SK-N-SH treated with all-trans-retinoic acid at 6 μM for 48 hours (cell line): ENCODE data around the gene KLHL18.

ENCODE experiments used
- ATAC-seq: fragments of 200-7000 bp; cut with Tn5 transposase; 3 replicates; pipeline ENCODE4 v1.9.1; 2020; ENCODE audit warnings: mild to moderate bottlenecking, moderate library complexity
- ARNTL ChIP-seq: fragments of 450-650 bp; formaldehyde crosslinking; IDR thresholded peaks from 2 replicates; pipeline ENCODE4 v1.5.0; 2020; ENCODE audit warnings: low read depth, mild to moderate bottlenecking, moderate library complexity, borderline replicate concordance
- BACH2 ChIP-seq: fragments of 250-450 bp; sonication (Bioruptor Pico); IDR thresholded peaks from 2 replicates; pipeline ENCODE4 v1.9.0; 2021; ENCODE audit warnings: mild to moderate bottlenecking, borderline replicate concordance
- CSDC2 ChIP-seq: fragments of 250-450 bp; sonication (Bioruptor Pico); IDR thresholded peaks from 2 replicates; pipeline ENCODE4 v1.5.0; 2020; ENCODE audit warnings: mild to moderate bottlenecking, moderate library complexity
- CSRNP3 ChIP-seq: fragments of 250-450 bp; sonication (Bioruptor Pico); IDR thresholded peaks from 2 replicates; pipeline ENCODE4 v1.5.1; 2021; ENCODE audit warnings: mild to moderate bottlenecking, moderate library complexity
- ESRRG ChIP-seq: fragments of 250-450 bp; sonication (Bioruptor Pico); IDR thresholded peaks from 2 replicates; pipeline ENCODE4 v1.6.1; 2021; ENCODE audit warnings: mild to moderate bottlenecking
- GLIS3 ChIP-seq: fragments of 250-450 bp; sonication (Bioruptor Pico); IDR thresholded peaks from 2 replicates; pipeline ENCODE4 v1.5.0; 2020; ENCODE audit warnings: mild to moderate bottlenecking, moderate library complexity
- ISL1 ChIP-seq: fragments of 250-450 bp; sonication (Bioruptor Pico); IDR thresholded peaks from 2 replicates; pipeline ENCODE4 v2.1.2; 2022; ENCODE audit warnings: mild to moderate bottlenecking, moderate library complexity
- OSR1 ChIP-seq: fragments of 250-450 bp; sonication (Bioruptor Pico); IDR thresholded peaks from 2 replicates; pipeline ENCODE4 v1.8.0; 2022; ENCODE audit warnings: moderate library complexity, mild to moderate bottlenecking, inconsistent platforms
- PATZ1 ChIP-seq: fragments of 250-450 bp; sonication (Bioruptor Pico); IDR thresholded peaks from 2 replicates; pipeline ENCODE4 v1.8.0; 2020; ENCODE audit warnings: mild to moderate bottlenecking, moderate library complexity, borderline replicate concordance
- POU6F1 ChIP-seq: fragments of 250-450 bp; sonication (Bioruptor Pico); IDR thresholded peaks from 2 replicates; pipeline ENCODE4 v1.8.0; 2021; ENCODE audit warnings: low read depth, mild to moderate bottlenecking, moderate library complexity, borderline replicate concordance
- PPARA ChIP-seq: fragments of 250-450 bp; sonication (Bioruptor Pico); IDR thresholded peaks from 2 replicates; pipeline ENCODE4 v1.5.0; 2020; ENCODE audit warnings: mild to moderate bottlenecking, borderline replicate concordance
- RARB ChIP-seq: fragments of 250-450 bp; sonication (Bioruptor Pico); IDR thresholded peaks from 2 replicates; pipeline ENCODE4 v1.8.0; 2021; ENCODE audit warnings: mild to moderate bottlenecking, moderate library complexity
- TCF4 ChIP-seq: fragments of 250-450 bp; sonication (Bioruptor Pico); IDR thresholded peaks from 2 replicates; pipeline ENCODE4 v1.8.0; 2021; ENCODE audit warnings: mild to moderate bottlenecking, moderate library complexity, borderline replicate concordance
- TSHZ2 ChIP-seq: fragments of 250-450 bp; sonication (Bioruptor Pico); IDR thresholded peaks from 2 replicates; pipeline ENCODE4 v1.5.0; 2020; ENCODE audit warnings: mild to moderate bottlenecking, moderate library complexity
- ZC3H10 ChIP-seq: fragments of 250-450 bp; sonication (Bioruptor Pico); IDR thresholded peaks from 2 replicates; pipeline ENCODE4 v1.5.1; 2021; ENCODE audit warnings: mild to moderate bottlenecking, moderate library complexity
- ZFP3 ChIP-seq: fragments of 250-450 bp; sonication (Bioruptor Pico); IDR thresholded peaks from 2 replicates; pipeline ENCODE4 v1.5.0; 2020; ENCODE audit warnings: mild to moderate bottlenecking, moderate library complexity
- ZFP30 ChIP-seq: fragments of 450-650 bp; formaldehyde crosslinking; IDR thresholded peaks from 2 replicates; pipeline ENCODE4 v1.5.0; 2022; ENCODE audit warnings: mild to moderate bottlenecking, moderate library complexity
- ZNF565 ChIP-seq: fragments of 450-650 bp; formaldehyde crosslinking; conservative IDR thresholded peaks from 2 replicates; pipeline ENCODE4 v1.5.0; 2020; ENCODE audit warnings: low read depth, mild to moderate bottlenecking, moderate library complexity
- ZNF70 ChIP-seq: fragments of 450-650 bp; formaldehyde crosslinking; IDR thresholded peaks from 2 replicates; pipeline ENCODE4 v1.5.0; 2020; ENCODE audit warnings: mild to moderate bottlenecking, moderate library complexity
- ZNF8 ChIP-seq: fragments of 450-650 bp; formaldehyde crosslinking; IDR thresholded peaks from 2 replicates; pipeline ENCODE4 v1.5.0; 2020; ENCODE audit warnings: mild to moderate bottlenecking, moderate library complexity

The KLHL18 gene

GRCh38 chr3:47381317-47382157 is 98.8 kb downstream of the KLHL18 start:
- TF ChIP-seq ZNF8 (CRISPR knock-in tag) (no peak), ESRRG (no peak), RARB (CRISPR knock-in tag) (no peak), ARNTL (CRISPR knock-in tag) (no peak), ZFP3 (CRISPR knock-in tag) (no peak), POU6F1 (CRISPR knock-in tag) (no peak), TSHZ2 (no peak), ZC3H10 (CRISPR knock-in tag) (no peak), ISL1 (CRISPR knock-in tag) (no peak), TCF4 (no peak), PPARA (CRISPR knock-in tag) (no peak), GLIS3 (CRISPR knock-in tag) (no peak), CSRNP3 (CRISPR knock-in tag) (no peak), ZNF70 (no peak), BACH2 (CRISPR knock-in tag) (no peak), CSDC2 (CRISPR knock-in tag) (no peak), PATZ1 (CRISPR knock-in tag) (no peak)
- peak; percentile 89 for ATAC-seq

GRCh38 chr3:47384425-47384824 is 101.7 kb downstream of the KLHL18 start:
- no peak for ATAC-seq

GRCh38 chr3:47385007-47385406 is 102.3 kb downstream of the KLHL18 start:
- TF ChIP-seq OSR1 (CRISPR knock-in tag) (no peak), ARNTL (CRISPR knock-in tag) (no peak), ISL1 (CRISPR knock-in tag) (no peak), ZFP30 (CRISPR knock-in tag) (no peak), CSDC2 (CRISPR knock-in tag) (no peak), ESRRG (no peak), ZNF70 (no peak), TSHZ2 (no peak), ZNF565 (CRISPR knock-in tag) (no peak)
- no peak for ATAC-seq

More at GRCh38 chr3:47384425-47384824, 101.7 kb downstream of the KLHL18 start:
- TF ChIP-seq TCF4 (no peak), ZFP3 (CRISPR knock-in tag) (0 out of 2 replicates have a peak, but pooled peaks have one; percentile 52)
